ENCODE measurements around the gene FURIN.

DNA sequence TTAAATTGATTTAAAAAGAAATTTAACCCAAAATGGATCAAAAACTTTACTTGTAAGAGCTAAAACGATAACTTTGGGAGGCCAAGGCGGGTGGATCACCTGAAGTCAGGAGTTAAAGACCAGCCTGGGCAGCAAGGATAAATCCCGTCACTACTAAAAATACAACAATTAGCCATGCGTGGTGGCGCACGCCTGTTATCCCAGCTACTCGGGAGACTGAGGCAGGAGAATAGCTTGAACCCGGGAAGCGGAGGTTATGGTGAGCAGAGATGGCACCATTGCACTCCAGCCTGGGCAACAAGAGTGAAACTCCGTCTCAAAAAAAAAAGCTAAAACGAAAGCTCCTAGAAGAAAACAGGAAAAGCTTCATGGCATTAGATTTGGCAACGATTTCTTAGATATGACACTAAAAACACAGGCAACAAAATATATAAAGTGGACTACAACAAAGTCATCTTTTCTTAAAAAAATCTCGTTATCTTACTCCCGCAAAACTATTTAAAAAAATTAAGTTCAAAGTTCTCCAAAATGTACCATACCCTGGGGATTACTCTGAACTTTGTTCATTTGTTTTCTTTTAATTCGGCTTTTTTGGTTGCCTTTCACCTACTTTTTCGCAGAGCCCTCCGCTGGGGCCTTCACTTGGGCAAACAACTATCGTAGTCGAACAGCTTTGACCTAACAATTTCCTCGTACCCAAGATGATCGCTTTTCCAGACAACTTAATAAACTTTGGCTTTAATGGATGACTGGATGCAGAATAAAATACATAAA, 61.0 kb downstream of the FURIN start:
- TF ChIP-seq, protein P1, sequence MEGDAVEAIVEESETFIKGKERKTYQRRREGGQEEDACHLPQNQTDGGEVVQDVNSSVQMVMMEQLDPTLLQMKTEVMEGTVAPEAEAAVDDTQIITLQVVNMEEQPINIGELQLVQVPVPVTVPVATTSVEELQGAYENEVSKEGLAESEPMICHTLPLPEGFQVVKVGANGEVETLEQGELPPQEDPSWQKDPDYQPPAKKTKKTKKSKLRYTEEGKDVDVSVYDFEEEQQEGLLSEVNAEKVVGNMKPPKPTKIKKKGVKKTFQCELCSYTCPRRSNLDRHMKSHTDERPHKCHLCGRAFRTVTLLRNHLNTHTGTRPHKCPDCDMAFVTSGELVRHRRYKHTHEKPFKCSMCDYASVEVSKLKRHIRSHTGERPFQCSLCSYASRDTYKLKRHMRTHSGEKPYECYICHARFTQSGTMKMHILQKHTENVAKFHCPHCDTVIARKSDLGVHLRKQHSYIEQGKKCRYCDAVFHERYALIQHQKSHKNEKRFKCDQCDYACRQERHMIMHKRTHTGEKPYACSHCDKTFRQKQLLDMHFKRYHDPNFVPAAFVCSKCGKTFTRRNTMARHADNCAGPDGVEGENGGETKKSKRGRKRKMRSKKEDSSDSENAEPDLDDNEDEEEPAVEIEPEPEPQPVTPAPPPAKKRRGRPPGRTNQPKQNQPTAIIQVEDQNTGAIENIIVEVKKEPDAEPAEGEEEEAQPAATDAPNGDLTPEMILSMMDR (IDR thresholded peaks at IDR 0.05), result no peak
- TF ChIP-seq POLR2AphosphoS5 (IDR thresholded peaks at IDR 0.05), result no peak

Data from breast epithelium (tissue), 3 donors.